ENCODE measurements around the gene COL18A1. TPM values are rescaled to one million over a fixed set of nuclear protein-coding genes. Genes with fewer than 3 reads are reported as not detected.

The COL18A1 gene
- total and polyA plus RNA-seq, 4 donors, result 62.5 to 309 (median 95.0) TPM

- H3K36me3 ChIP-seq (ENCODE audit: control insufficient read depth, insufficient read depth, low read length), result peaks cover 83% of the 10 kb centered on the region
- WGBS (ENCODE audit: insufficient coverage), result 95% methylated on average over 23 of the region's 31 CpGs
These were observed 74.1 kb downstream of the COL18A1 start for GRCh38 chr21:45478816-45479669.

GRCh38 chr21:45479691-45480675 is 75.0 kb downstream of the COL18A1 start:
- peaks cover 77% of the 10 kb centered on the region for H3K36me3 ChIP-seq (ENCODE audit: control insufficient read depth, insufficient read depth, low read length)
- 94% methylated on average over 37 of the region's 37 CpGs for WGBS (ENCODE audit: insufficient coverage)
- H3K9me3 ChIP-seq (ENCODE audit: control insufficient read depth, insufficient read depth, low read length), result no peaks in the 10 kb centered on the region
- H3K4me3 ChIP-seq (ENCODE audit: low read depth, low read length), result no peak overlapping the region
- no peak for DNase-seq (ENCODE audit: low read depth in 4 of 6, low spot score in 6 of 6)
- no peak overlapping the region for H3K27ac ChIP-seq (ENCODE audit: low read depth, low read length)
- peaks cover 19% of the 10 kb centered on the region for H3K4me1 ChIP-seq (ENCODE audit: control insufficient read depth, insufficient read depth, low read length)
- H3K27me3 ChIP-seq (ENCODE audit: control insufficient read depth, insufficient read depth, low read length), result no peaks in the 10 kb centered on the region

More at GRCh38 chr21:45478816-45479669, 74.1 kb downstream of the COL18A1 start:
- Histone ChIP-seq H3K27me3 (ENCODE audit: control insufficient read depth, insufficient read depth, low read length) (no peaks in the 10 kb centered on the region), H3K4me3 (ENCODE audit: low read depth, low read length) (no peak overlapping the region), H3K9me3 (ENCODE audit: control insufficient read depth, insufficient read depth, low read length) (no peaks in the 10 kb centered on the region), H3K4me1 (ENCODE audit: control insufficient read depth, insufficient read depth, low read length) (peaks cover 19% of the 10 kb centered on the region), H3K27ac (ENCODE audit: low read depth, low read length) (no peak overlapping the region)
- DNase-seq (ENCODE audit: low read depth in 4 of 6, low spot score in 6 of 6), result no peak

- Histone ChIP-seq H3K4me3 (ENCODE audit: low read depth, low read length) (no peak overlapping the region), H3K4me1 (ENCODE audit: control insufficient read depth, insufficient read depth, low read length) (peaks cover 19% of the 10 kb centered on the region), H3K27ac (ENCODE audit: low read depth, low read length) (no peak overlapping the region), H3K27me3 (ENCODE audit: control insufficient read depth, insufficient read depth, low read length) (no peaks in the 10 kb centered on the region), H3K9me3 (ENCODE audit: control insufficient read depth, insufficient read depth, low read length) (no peaks in the 10 kb centered on the region), H3K36me3 (ENCODE audit: control insufficient read depth, insufficient read depth, low read length) (peaks cover 72% of the 10 kb centered on the region)
- no peak for DNase-seq (ENCODE audit: low read depth in 4 of 6, low spot score in 6 of 6)
- WGBS (ENCODE audit: insufficient coverage), result 96% methylated on average over 30 of the region's 35 CpGs
These were observed 75.9 kb downstream of the COL18A1 start for GRCh38 chr21:45480701-45481500.

GRCh38 chr21:45481566-45481965 is 76.6 kb downstream of the COL18A1 start:
- H3K27me3 ChIP-seq (ENCODE audit: control insufficient read depth, insufficient read depth, low read length), result no peaks in the 10 kb centered on the region
- no peak overlapping the region for H3K4me3 ChIP-seq (ENCODE audit: low read depth, low read length)
- H3K9me3 ChIP-seq (ENCODE audit: control insufficient read depth, insufficient read depth, low read length), result no peaks in the 10 kb centered on the region
- H3K27ac ChIP-seq (ENCODE audit: low read depth, low read length), result no peak overlapping the region
- DNase-seq (ENCODE audit: low read depth in 4 of 6, low spot score in 6 of 6), result no peak
- H3K36me3 ChIP-seq (ENCODE audit: control insufficient read depth, insufficient read depth, low read length), result peaks cover 69% of the 10 kb centered on the region
- peaks cover 19% of the 10 kb centered on the region for H3K4me1 ChIP-seq (ENCODE audit: control insufficient read depth, insufficient read depth, low read length)
- 93% methylated on average over 16 of the region's 16 CpGs for WGBS (ENCODE audit: insufficient coverage)

DNA sequence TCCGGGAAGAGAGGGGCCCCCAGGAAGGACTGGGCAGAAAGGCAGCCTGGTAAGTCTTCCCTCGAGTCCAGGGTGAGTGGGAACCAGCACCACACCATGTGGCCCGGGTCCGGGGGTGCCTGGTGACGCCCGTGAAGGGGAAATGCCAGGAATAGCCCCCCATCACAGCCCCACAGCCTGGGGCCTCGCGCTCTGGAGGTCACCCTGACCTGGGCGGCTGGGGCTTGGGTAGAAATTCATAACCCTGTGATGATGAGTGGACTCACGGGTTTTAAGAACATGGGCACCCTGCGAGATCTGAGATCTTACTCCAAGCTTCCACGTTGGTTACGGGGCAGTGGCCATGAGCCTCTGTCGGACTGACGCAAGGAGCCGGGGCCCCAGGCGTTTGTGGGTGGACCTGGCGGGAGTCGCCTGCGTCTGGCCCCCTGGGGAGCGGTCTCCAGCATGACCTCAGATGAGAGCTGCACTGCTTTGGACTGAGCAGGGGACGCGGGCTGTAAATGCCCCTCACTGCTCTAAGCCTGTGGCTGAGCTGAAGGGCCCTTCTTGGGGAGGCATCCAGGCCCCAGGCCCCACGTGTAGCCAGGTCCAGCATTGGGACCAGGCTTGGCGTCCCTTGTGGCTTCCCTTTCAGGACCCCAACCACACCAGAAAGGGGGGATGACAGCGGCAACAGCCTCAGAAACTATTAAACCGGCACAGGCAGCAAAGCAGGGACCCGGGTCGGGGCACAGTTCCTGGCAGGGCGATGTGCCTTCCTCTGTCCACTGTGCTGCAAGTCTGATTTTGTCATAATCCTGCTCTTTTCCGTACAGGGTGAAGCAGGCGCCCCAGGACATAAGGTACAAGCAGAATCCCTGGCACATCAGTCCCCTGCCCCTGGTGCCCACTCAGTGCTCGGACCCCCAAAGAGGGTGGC is 77.3 kb downstream of the COL18A1 start:
- Histone ChIP-seq H3K9me3 (ENCODE audit: control insufficient read depth, insufficient read depth, low read length) (no peaks in the 10 kb centered on the region), H3K4me1 (ENCODE audit: control insufficient read depth, insufficient read depth, low read length) (peaks cover 22% of the 10 kb centered on the region), H3K36me3 (ENCODE audit: control insufficient read depth, insufficient read depth, low read length) (peaks cover 72% of the 10 kb centered on the region), H3K27me3 (ENCODE audit: control insufficient read depth, insufficient read depth, low read length) (no peaks in the 10 kb centered on the region), H3K4me3 (ENCODE audit: low read depth, low read length) (no peak overlapping the region), H3K27ac (ENCODE audit: low read depth, low read length) (no peak overlapping the region)
- 94% methylated on average over 29 of the region's 33 CpGs for WGBS (ENCODE audit: insufficient coverage)
- no peak for DNase-seq (ENCODE audit: low read depth in 4 of 6, low spot score in 6 of 6)

DNA sequence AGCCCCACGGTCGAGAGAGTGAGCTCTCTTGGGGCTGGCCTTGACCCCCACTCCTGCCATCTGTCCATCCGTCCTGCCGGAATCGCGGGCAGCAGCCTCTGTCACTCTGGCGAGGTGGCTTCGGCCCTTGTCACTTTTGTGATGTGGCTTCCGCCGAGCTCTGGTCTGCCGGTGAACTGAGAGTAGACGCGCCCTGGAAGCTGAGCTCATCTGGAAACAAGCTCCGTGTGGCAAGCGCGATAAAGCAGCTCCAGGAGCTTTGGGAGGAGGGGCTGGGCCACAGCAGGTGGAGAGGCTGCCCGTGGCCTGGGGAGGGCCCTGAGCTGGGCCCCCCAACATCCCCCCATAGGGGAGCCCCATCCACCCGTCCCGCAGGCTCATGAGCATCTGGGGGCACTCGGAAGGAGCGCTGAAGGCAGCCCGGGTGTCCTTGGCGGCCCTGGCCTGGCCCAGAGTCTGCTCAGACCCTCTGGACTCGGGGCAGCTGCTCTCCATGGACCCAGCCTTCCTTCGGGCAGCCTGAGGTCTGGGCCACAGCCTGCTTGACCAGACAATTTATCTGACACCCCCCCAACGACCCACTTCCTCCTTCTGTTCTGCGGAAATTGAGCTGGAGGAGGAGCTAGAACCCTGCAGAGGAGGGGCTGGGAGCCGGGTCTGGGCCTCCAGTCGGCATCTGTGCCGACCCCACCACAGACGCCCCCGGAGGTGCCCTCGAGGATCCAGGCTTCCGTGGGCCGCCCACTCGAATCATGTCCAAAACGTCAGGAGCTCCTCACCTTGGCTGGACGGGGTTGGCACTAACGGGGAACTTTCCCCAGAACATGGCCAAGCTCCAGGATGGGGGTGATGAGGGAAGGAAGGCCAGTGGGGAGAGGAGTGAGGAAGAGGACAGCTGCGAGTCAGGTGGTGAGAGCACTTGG is 78.2 kb downstream of the COL18A1 start:
- DNase-seq (ENCODE audit: low read depth in 4 of 6, low spot score in 6 of 6), result no peak
- Histone ChIP-seq H3K9me3 (ENCODE audit: control insufficient read depth, insufficient read depth, low read length) (no peaks in the 10 kb centered on the region), H3K36me3 (ENCODE audit: control insufficient read depth, insufficient read depth, low read length) (peaks cover 71% of the 10 kb centered on the region), H3K4me3 (ENCODE audit: low read depth, low read length) (no peak overlapping the region), H3K27me3 (ENCODE audit: control insufficient read depth, insufficient read depth, low read length) (no peaks in the 10 kb centered on the region), H3K27ac (ENCODE audit: low read depth, low read length) (no peak overlapping the region), H3K4me1 (ENCODE audit: control insufficient read depth, insufficient read depth, low read length) (peaks cover 21% of the 10 kb centered on the region)
- 85% methylated on average over 38 of the region's 40 CpGs for WGBS (ENCODE audit: insufficient coverage)

DNA sequence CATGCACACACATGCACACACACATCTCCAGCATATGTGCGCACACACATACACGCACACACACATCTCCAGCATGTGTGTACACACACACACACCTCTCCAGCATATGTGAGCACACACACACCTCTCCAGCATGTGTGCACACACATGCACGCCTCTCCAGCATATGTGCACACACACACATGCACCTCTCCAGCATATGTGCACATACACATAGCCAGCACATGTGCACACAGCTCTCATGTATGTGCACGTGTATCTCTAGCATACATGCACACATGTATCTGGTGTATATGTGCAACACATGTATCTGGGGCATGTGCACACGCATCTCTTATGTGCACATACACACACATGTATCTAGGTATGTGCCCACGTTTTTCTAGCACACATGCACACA is 79.4 kb downstream of the COL18A1 start:
- Histone ChIP-seq H3K9me3 (ENCODE audit: control insufficient read depth, insufficient read depth, low read length) (no peaks in the 10 kb centered on the region), H3K4me1 (ENCODE audit: control insufficient read depth, insufficient read depth, low read length) (peaks cover 28% of the 10 kb centered on the region), H3K27me3 (ENCODE audit: control insufficient read depth, insufficient read depth, low read length) (no peaks in the 10 kb centered on the region), H3K4me3 (ENCODE audit: low read depth, low read length) (no peak overlapping the region), H3K27ac (ENCODE audit: low read depth, low read length) (no peak overlapping the region), H3K36me3 (ENCODE audit: control insufficient read depth, insufficient read depth, low read length) (peaks cover 67% of the 10 kb centered on the region)
- DNase-seq (ENCODE audit: low read depth in 4 of 6, low spot score in 6 of 6), result no peak
- WGBS (ENCODE audit: insufficient coverage), result 98% methylated on average over 4 of the region's 6 CpGs

Measured in spinal cord (tissue), 10 donors.